ENCODE measurements around the gene ZNF385C.

DNA sequence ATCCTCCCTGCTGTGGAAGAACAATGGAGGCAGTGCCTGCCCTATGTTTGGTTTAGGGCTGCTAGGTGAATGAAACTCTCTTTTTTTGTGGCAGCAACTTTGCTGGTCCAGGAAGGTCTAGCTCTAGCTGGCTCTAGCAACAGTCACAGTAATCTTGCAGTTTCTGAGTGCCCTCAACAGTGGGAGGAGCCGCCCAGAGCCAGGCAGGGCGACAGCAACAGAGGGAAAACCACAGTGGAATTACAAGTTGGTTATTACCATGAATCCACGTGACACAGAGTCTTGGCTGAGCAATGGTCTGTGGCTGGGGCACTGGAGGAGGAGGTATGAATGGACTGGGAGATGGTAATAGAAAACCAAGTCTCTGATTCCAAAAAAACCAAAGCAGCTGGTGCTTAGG is 34.7 kb upstream of the ZNF385C start:
- TF ChIP-seq, protein P1, sequence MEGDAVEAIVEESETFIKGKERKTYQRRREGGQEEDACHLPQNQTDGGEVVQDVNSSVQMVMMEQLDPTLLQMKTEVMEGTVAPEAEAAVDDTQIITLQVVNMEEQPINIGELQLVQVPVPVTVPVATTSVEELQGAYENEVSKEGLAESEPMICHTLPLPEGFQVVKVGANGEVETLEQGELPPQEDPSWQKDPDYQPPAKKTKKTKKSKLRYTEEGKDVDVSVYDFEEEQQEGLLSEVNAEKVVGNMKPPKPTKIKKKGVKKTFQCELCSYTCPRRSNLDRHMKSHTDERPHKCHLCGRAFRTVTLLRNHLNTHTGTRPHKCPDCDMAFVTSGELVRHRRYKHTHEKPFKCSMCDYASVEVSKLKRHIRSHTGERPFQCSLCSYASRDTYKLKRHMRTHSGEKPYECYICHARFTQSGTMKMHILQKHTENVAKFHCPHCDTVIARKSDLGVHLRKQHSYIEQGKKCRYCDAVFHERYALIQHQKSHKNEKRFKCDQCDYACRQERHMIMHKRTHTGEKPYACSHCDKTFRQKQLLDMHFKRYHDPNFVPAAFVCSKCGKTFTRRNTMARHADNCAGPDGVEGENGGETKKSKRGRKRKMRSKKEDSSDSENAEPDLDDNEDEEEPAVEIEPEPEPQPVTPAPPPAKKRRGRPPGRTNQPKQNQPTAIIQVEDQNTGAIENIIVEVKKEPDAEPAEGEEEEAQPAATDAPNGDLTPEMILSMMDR (IDR thresholded peaks at IDR 0.05 in 4 of 5, conservative IDR thresholded peaks at IDR 0.05 in 1 of 5), result no peak
- no peak for TF ChIP-seq POLR2A (IDR thresholded peaks at IDR 0.05)

Measured in gastrocnemius medialis (tissue), 4 donors.